Stimulated activated CD8-positive, alpha-beta memory T cell treated with anti-CD3 and anti-CD28 coated beads, Interleukin-7, amount 100 ng/mL, for 24 hours (primary cell): Measurements from ENCODE around the gene COX5B.
A peak's percentile ranks its signal among the peaks of the same experiment; 100 is the strongest.
"Not testable (repeated sequence)": the region's sequence is repeated elsewhere in the genome, so short reads cannot be mapped to it uniquely, and the experiment has no call there.

Source experiments
- DNase-seq: peaks from one replicate; pipeline ENCODE4 v3.0.0-alpha.2; 2020; ENCODE audit warnings: low read depth

The COX5B gene

GRCh38 chr2:97673182-97673914 lies 27.5 kb downstream of the COX5B start:
- DNase-seq: no peak

DNA sequence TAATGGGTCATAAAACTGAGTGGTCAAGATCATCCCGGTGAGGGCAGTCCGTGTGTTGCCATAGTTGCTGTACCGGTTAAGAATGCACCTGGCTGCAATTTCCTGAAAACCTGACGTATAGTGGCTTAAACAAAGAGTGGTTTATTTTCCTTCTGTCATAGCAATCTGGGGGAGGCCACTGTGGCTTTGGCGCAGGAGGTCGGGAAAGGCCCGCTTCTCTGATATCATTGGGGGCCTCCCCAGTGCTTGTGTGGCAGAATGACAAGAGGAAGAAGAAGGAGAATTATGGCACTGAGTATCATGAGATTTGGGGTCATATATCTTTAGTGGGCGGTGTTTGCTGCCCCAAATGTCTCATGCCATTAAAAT lies 28.0 kb downstream of the COX5B start:
- no peak for DNase-seq

DNA sequence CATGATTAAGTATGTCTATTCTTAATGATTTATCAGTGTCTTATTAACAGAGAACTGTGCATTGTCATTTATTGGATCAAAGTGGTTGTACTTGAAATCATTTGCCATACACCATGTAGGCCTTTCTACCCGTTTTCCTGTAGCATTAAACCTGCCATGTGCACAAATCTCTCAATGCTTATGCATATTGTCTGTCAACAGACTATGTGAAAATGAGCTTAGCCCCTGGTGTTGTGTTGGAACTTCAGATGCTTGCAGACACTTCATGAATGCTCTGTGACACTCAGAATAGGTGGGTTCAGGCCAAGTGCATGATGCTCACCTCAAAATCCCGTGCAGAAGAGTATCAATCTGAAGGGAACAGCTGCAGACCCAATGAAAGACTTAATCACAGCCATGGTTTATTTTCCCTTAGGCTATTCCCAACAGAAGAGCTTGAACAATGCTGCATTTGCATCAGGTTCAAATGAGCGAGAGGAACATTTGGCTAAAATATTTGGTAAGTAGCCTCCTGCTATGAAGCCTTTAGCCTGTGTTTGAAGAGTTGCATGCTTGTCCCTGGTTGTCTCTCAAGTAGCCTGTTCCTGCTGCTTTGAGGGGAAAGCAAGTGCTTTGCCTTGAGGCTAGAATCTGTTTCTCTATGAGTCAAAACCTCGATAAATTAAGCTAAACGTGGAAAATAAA lies 29.7 kb downstream of the COX5B start:
- DNase-seq: no peak

DNA sequence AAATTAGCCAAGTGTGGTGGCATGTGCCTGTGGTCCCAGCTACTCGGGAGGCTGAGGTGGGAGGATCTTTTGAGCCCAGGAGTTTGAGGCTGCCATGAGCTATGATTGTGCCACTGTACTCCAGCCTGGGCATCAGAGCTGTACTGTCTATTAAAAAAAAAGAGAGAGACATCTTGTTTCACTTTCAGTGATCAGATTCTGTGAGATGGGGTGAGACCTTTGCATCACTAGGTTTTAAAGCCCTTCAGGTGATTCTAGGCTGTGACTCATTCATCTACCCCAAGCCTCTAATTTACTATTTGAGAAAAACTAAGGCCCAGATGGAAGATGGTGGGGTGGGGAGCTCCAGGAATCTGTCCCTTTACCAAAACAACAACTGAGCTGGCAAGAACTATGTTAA lies 30.8 kb downstream of the COX5B start:
- no peak for DNase-seq

- DNase-seq: no peak
These were observed 31.6 kb downstream of the COX5B start for GRCh38 chr2:97677480-97677879.

DNA sequence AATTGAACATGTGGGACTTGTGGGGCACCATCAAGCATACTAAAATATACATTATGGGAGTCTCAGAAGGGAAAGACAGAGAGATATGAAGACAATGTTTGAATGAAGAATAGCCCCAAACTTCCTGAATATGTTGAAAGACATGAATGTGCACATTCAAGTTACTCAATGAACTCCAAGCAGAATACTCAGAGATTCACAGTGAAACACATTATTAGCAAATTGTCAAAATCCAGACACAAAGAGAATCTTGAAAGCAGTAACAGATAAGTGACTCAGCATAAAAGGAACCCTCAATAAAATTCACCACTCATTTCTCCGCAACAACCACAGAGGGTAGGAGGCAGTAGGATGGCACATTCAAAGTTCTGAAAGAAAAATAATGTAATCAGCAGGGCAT lies 32.4 kb downstream of the COX5B start:
- DNase-seq: no peak

GRCh38 chr2:97687235-97687634 lies 41.4 kb downstream of the COX5B start:
- DNase-seq: not testable (repeated sequence)

GRCh38 chr2:97688062-97688827 lies 42.4 kb downstream of the COX5B start:
- DNase-seq: no peak

DNA sequence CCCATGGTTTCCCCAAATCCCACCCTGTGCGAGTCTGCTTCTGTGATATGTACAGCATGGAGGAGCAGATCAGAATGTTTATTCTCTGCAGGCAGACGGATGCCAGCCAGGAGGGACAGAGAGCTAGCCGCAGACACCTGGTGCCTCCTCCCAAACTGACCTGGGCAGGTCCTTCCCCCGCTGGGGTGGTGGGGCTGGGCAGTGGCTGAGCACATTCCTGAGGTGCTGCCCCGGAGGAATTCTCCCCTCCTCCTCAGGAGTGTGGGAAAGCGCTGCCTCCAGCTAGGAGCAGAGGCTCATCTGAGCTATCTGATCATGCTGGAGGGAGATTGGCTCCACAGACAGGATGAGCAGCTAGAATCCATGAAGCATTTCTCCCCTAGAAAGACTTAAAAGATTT lies 45.3 kb downstream of the COX5B start:
- DNase-seq: no peak

GRCh38 chr2:97693476-97693875 lies 47.6 kb downstream of the COX5B start:
- DNase-seq: no peak

- DNase-seq: no peak
These were observed 49.9 kb downstream of the COX5B start for GRCh38 chr2:97695744-97696143.

GRCh38 chr2:97697252-97698235 lies 51.7 kb downstream of the COX5B start:
- DNase-seq: peak; percentile 92
